H1 (cell line): ENCODE data around the gene MPRIP. TPM values are rescaled to one million over a fixed set of nuclear protein-coding genes. Genes with fewer than 3 reads are reported as not detected.

Experiments
- CTCF ChIA-PET: fragments of 300-600 bp; sonication (Branson Sonifier 250); formaldehyde crosslinking; loops from one replicate; lab custom pipeline; 2021; ENCODE audit not compliant: partially characterized antibody; lab: Charles Lee
- POLR2A ChIA-PET: fragments of 300-600 bp; sonication (Branson Sonifier 250); formaldehyde crosslinking; loops from one replicate; lab custom pipeline; 2021; ENCODE audit warnings: inconsistent platforms; ENCODE audit not compliant: partially characterized antibody; lab: Charles Lee
- DNase-seq, 2 experiments: peaks; one replicate each; pipeline versions ENCODE4 v3.0.0 to v3.0.0-alpha.2; 2010 to 2022; ENCODE audit warnings: low spot score in 2 of 2, low read depth in 1 of 2, mixed read lengths in 1 of 2
- FAIRE-seq: peaks from 2 replicates; lab custom pipeline; 2011; peaks lifted over from hg19 to GRCh38; lab: Jason Lieb, UNC
- H2AFZ ChIP-seq: 2 replicates; pipeline ENCODE4 v1.8.1; 2012; ENCODE audit warnings: low read length, inconsistent platforms
- H2AK5ac ChIP-seq: 2 replicates; pipeline ENCODE4 v1.6.1; 2013; ENCODE audit warnings: low read depth, low read length
- H2BK120ac ChIP-seq: replicated peaks from 2 replicates; pipeline ENCODE3; 2013; ENCODE audit warnings: low read depth, low read length, inconsistent platforms
- H2BK12ac ChIP-seq: 2 replicates; pipeline ENCODE4 v1.6.1; 2013; ENCODE audit warnings: low read depth, low read length
- H2BK15ac ChIP-seq: 2 replicates; pipeline ENCODE4 v1.6.1; 2013; ENCODE audit warnings: low read length
- H2BK20ac ChIP-seq: 2 replicates; pipeline ENCODE4 v1.6.1; 2013; ENCODE audit warnings: low read length
- H2BK5ac ChIP-seq: 2 replicates; pipeline ENCODE4 v1.6.1; 2013; ENCODE audit warnings: low read depth, low read length
- H3K14ac ChIP-seq: 2 replicates; pipeline ENCODE4 v1.6.1; 2013; ENCODE audit warnings: inconsistent platforms; ENCODE audit not compliant: insufficient read length
- H3K18ac ChIP-seq: 2 replicates; pipeline ENCODE4 v1.6.1; 2013; ENCODE audit warnings: low read length; ENCODE audit errors: extremely low read depth
- H3K23ac ChIP-seq: 2 replicates; pipeline ENCODE4 v1.6.1; 2013; ENCODE audit warnings: inconsistent platforms; ENCODE audit not compliant: insufficient read length
- H3K23me2 ChIP-seq: 2 replicates; pipeline ENCODE4 v1.6.1; 2013; ENCODE audit warnings: low read depth, low read length
- H3K27ac ChIP-seq: 2 replicates; pipeline ENCODE4 v1.6.1; 2011; ENCODE audit warnings: low read depth, low read length, inconsistent platforms
- H3K27me3 ChIP-seq, 4 experiments: replicated peaks in 1 of 4; 1 replicate in 1 of 4; 2 replicates in 3 of 4; pipeline versions ENCODE4 v1.6.1 to v1.8.1; 2011 to 2013; ENCODE audit warnings: low read length in 3 of 4, mild to moderate bottlenecking in 3 of 4, inconsistent platforms in 2 of 4, mixed read lengths in 2 of 4, moderate library complexity in 1 of 4; ENCODE audit not compliant: control insufficient read depth in 3 of 4, insufficient read depth in 3 of 4; ENCODE audit errors: extremely low read depth in 1 of 4
- H3K36me3 ChIP-seq, 4 experiments: 2 replicates each; pipeline versions ENCODE4 v1.6.1 to v1.8.1; 2011 to 2013; ENCODE audit warnings: mild to moderate bottlenecking in 4 of 4, low read length in 3 of 4, moderate library complexity in 2 of 4, control low read depth in 1 of 4, inconsistent platforms in 1 of 4; ENCODE audit not compliant: insufficient read depth in 4 of 4, control insufficient read depth in 2 of 4
- H3K4ac ChIP-seq: replicated peaks from 2 replicates; pipeline ENCODE3; 2013; ENCODE audit warnings: low read length, low read depth, mixed read lengths, inconsistent platforms; ENCODE audit not compliant: insufficient read length
- H3K4me1 ChIP-seq, 4 experiments: replicated peaks in 1 of 4; 1 replicate in 1 of 4; 2 replicates in 3 of 4; pipeline versions ENCODE4 v1.6.1 to v1.8.1; 2011 to 2013; ENCODE audit warnings: low read length in 3 of 4, inconsistent platforms in 2 of 4, mixed read lengths in 1 of 4; ENCODE audit not compliant: insufficient read depth in 4 of 4, control insufficient read depth in 3 of 4
- H3K4me2 ChIP-seq, 2 experiments: 2 replicates each; pipeline versions ENCODE4 v1.6.1 to v1.8.1; 2011 to 2013; ENCODE audit warnings: low read depth in 2 of 2, low read length in 2 of 2, control low read depth in 1 of 2, inconsistent platforms in 1 of 2, mild to moderate bottlenecking in 1 of 2; ENCODE audit not compliant: insufficient read depth in 1 of 2
- H3K4me3 ChIP-seq, 4 experiments: fragments of 200-600, 300-600 bp in 1 of 4; sonication (generic), shearing (Covaris generic), sonication (Bioruptor Twin) in 1 of 4; 2 replicates each; pipeline versions ENCODE4 v1.5.1 to v1.8.1; 2011 to 2016; ENCODE audit warnings: low read length in 4 of 4, low read depth in 3 of 4, control low read depth in 2 of 4, inconsistent platforms in 2 of 4, mild to moderate bottlenecking in 2 of 4, mixed read lengths in 1 of 4, moderate library complexity in 1 of 4; ENCODE audit not compliant: insufficient read depth in 2 of 4; ENCODE audit errors: extremely low read depth in 1 of 4
- H3K56ac ChIP-seq: replicated peaks from 2 replicates; pipeline ENCODE3; 2013; ENCODE audit warnings: low read depth, mild to moderate bottlenecking, mixed read lengths, low read length, inconsistent platforms; ENCODE audit not compliant: insufficient read length
- H3K79me1 ChIP-seq: 2 replicates; pipeline ENCODE4 v1.6.1; 2013; ENCODE audit warnings: low read depth, low read length, control low read depth
- H3K79me2 ChIP-seq, 2 experiments: 2 replicates each; pipeline versions ENCODE4 v1.6.1 to v1.8.1; 2012 to 2013; ENCODE audit warnings: low read length in 2 of 2, mild to moderate bottlenecking in 2 of 2, inconsistent platforms in 1 of 2; ENCODE audit not compliant: insufficient read depth in 2 of 2, control insufficient read depth in 1 of 2
- H3K9ac ChIP-seq, 4 experiments: replicated peaks in 1 of 4; 1 replicate in 1 of 4; 2 replicates in 3 of 4; pipeline versions ENCODE4 v1.6.1 to v1.8.1; 2011 to 2013; ENCODE audit warnings: low read depth in 3 of 4, low read length in 3 of 4, control low read depth in 2 of 4, mild to moderate bottlenecking in 2 of 4, moderate library complexity in 2 of 4, inconsistent platforms in 1 of 4; ENCODE audit errors: extremely low read depth in 1 of 4
- H3K9me3 ChIP-seq, 2 experiments: 2 replicates each; pipeline versions ENCODE4 v1.6.1 to v1.8.1; 2012 to 2013; ENCODE audit warnings: mild to moderate bottlenecking in 2 of 2, moderate library complexity in 2 of 2, control low read depth in 1 of 2, inconsistent platforms in 1 of 2, low read depth in 1 of 2, low read length in 1 of 2, mixed read lengths in 1 of 2; ENCODE audit not compliant: insufficient read depth in 2 of 2
- H4K20me1 ChIP-seq, 2 experiments: replicated peaks in 1 of 2; 2 replicates each; pipeline versions ENCODE3 to v1.8.1; 2011 to 2013; ENCODE audit warnings: inconsistent platforms in 2 of 2, low read length in 2 of 2, mild to moderate bottlenecking in 1 of 2; ENCODE audit not compliant: insufficient read depth in 2 of 2, control insufficient read depth in 1 of 2
- H4K5ac ChIP-seq: 2 replicates; pipeline ENCODE4 v1.6.1; 2013; ENCODE audit warnings: low read length, low read depth, mixed read lengths, inconsistent platforms; ENCODE audit not compliant: insufficient read length
- H4K8ac ChIP-seq: 2 replicates; pipeline ENCODE4 v1.8.0; 2013; ENCODE audit warnings: mild to moderate bottlenecking, moderate library complexity, low read length, inconsistent platforms; ENCODE audit not compliant: insufficient read depth; ENCODE audit errors: extremely low read depth
- H4K91ac ChIP-seq: replicated peaks from 2 replicates; pipeline ENCODE3; 2013; ENCODE audit warnings: low read length, mixed read lengths, inconsistent platforms; ENCODE audit not compliant: insufficient read length
- SP1 ChIP-seq: IDR thresholded peaks from 2 replicates; pipeline ENCODE4 v1.6.1; 2011; ENCODE audit warnings: low read depth, low read length
- ZNF274 ChIP-seq: IDR thresholded peaks from 2 replicates; pipeline ENCODE4 v1.7.0; 2012; ENCODE audit warnings: low read length, borderline replicate concordance; ENCODE audit errors: extremely low read depth
- WGBS, 2 experiments: shearing (Covaris generic) in 1 of 2; methylation state at CpG; one replicate each; pipeline versions ENCODE4 v1.1.6 to v1.1.7; 2013 to 2015; ENCODE audit warnings: low lambda C conversion rate in 2 of 2, mixed read lengths in 2 of 2, inconsistent platforms in 1 of 2, low coverage in 1 of 2, missing lambda C conversion rate in 1 of 2; ENCODE audit not compliant: insufficient replicate concordance in 2 of 2, insufficient coverage in 1 of 2, insufficient read length in 1 of 2; ENCODE audit errors: extremely low coverage in 1 of 2, missing lambda C conversion rate in 1 of 2; 5-methylcytosine and 5-hydroxymethylcytosine counted together
- polyA plus RNA-seq, 7 experiments: library from polyadenylated mRNA; depleted of rRNA in 3 of 7; stranded (reverse) in 5 of 7; unstranded in 2 of 7; fragments of >200 nt in 5 of 7; fragments of 200-250 nt in 2 of 7; gene quantifications; 1 replicate in 5 of 7; 2 replicates in 1 of 7; 4 replicates in 1 of 7; pipeline versions ENCODE4 v1.2.1 to v1.2.3, GENCODE V29; 2011 to 2013; ENCODE audit warnings: missing spikeins in 2 of 7, mixed read lengths in 2 of 7
- total RNA-seq: library from RNA; stranded (reverse); fragmentation: NEBNext Ultra II Directional; extraction: Animal tissue kit (Norgen Biotek cat#: 25700); gene quantifications from 2 replicates; pipeline ENCODE4 v1.2.1, GENCODE V29; 2021
- TF ChIP-seq, protein P1 (sequence below): IDR thresholded peaks from 2 replicates; pipeline ENCODE4 v1.6.1; 2012; ENCODE audit warnings: inconsistent platforms

MPRIP gene
- total and polyA plus RNA-seq, 2 of the 8 experiments (the other 6 are each of a cell fraction or from before 2014, with no cell fraction given) = 48.6 to 146 TPM

DNA sequence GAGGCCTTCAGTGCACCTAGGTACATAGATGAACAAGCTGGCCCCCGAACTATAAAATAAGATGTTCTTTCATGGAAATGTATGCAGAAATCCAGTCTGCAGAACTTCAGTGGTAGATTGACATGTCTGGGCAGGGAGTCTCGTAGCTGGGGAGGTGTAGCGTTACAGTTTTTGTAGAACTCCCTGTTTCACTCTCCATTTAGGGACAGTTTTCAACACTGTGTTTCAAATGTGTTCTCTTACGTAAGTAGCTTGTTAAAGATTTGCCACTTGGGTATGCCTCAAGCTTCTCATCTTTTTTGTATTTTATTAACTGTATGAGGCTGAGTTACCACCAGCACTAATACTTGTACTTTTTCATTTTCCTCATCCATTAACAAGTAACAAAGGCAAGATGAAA lies 117.3 kb downstream of the MPRIP start:
- H3K18ac ChIP-seq = no peak overlapping the region
- H3K4me3 ChIP-seq = no peak overlapping the region
- H3K23ac ChIP-seq = no peak overlapping the region
- no peak overlapping the region for H2BK120ac ChIP-seq
- no peak overlapping the region for H3K4ac ChIP-seq
- no peaks in the 10 kb centered on the region for H3K79me1 ChIP-seq
- no peak overlapping the region for H3K56ac ChIP-seq
- no peak overlapping the region for H3K9ac ChIP-seq
- H3K27ac ChIP-seq = no peak overlapping the region
- H3K4me2 ChIP-seq = no peak overlapping the region
- H2BK12ac ChIP-seq = no peak overlapping the region
- no peak overlapping the region for H4K8ac ChIP-seq
- H2BK20ac ChIP-seq = no peak overlapping the region
- no peak overlapping the region for H3K14ac ChIP-seq
- H2BK15ac ChIP-seq = no peak overlapping the region
- FAIRE-seq (no peak), DNase-seq (no peak)
- H3K23me2 ChIP-seq = no peaks in the 10 kb centered on the region
- ChIA-PET CTCF (interaction anchor here (0.9 to 2.7 kb wide), 6 partner anchors 14 to 168 kb away, joined by 3 to 11 read pairs (median 3); no protein-coding TSS in a partner anchor), POLR2A (no interaction called here)
- peaks cover 5 to 26% (median 13%) of the 10 kb centered on the region in 4 experiments; a peak in 7 of 8 replicates for H3K36me3 ChIP-seq
- no peak overlapping the region for H2BK5ac ChIP-seq
- TF ChIP-seq SP1 (no peak), ZNF274 (no peak)
- TF ChIP-seq, protein P1, sequence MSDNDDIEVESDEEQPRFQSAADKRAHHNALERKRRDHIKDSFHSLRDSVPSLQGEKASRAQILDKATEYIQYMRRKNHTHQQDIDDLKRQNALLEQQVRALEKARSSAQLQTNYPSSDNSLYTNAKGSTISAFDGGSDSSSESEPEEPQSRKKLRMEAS = no peak
- H2AK5ac ChIP-seq = no peak overlapping the region
- H3K4me1 ChIP-seq = no peaks in the 10 kb centered on the region
- 93% methylated on average over 4 of the region's 4 CpGs; no CpG with 5 or more reads in 1 of the 2 experiments for WGBS, 2 experiments
- peaks cover 2 to 6% of the 10 kb centered on the region in 2 experiments for H4K20me1 ChIP-seq
- H2AFZ ChIP-seq = no peak overlapping the region
- H3K27me3 ChIP-seq = no peaks in the 10 kb centered on the region
- H4K91ac ChIP-seq = no peak overlapping the region
- H4K5ac ChIP-seq = no peak overlapping the region
- H3K9me3 ChIP-seq = no peaks in the 10 kb centered on the region
- no peaks in the 10 kb centered on the region for H3K79me2 ChIP-seq
